ENCODE data around the gene SLC25A27. TPM values are rescaled to one million over a fixed set of nuclear protein-coding genes. Genes with fewer than 3 reads are reported as not detected.

SLC25A27 gene
- total RNA-seq (10 to 100 TPM in 4 of 5 donors, 1 to 10 TPM in 1; 6.7 to 55.8 (median 46.1) TPM), polyA plus RNA-seq (10 to 100 TPM in 1 of 3 donors, 1 to 10 TPM in 2; 1.6 to 35.3 (median 4.6) TPM)
- long read RNA-seq, donor 1, result 0 reads
- long read RNA-seq, donor 2, partial matches to known transcripts, result 7 of 7 reads
- long read RNA-seq, donor 2, other reads (novel, unspliced or antisense), result 0 of 7 reads
- long read RNA-seq, donor 3, result 0 reads
- long read RNA-seq, donor 4, result 0 reads
- long read RNA-seq, donor 5, result 0 reads
- long read RNA-seq, donor 6, partial matches to known transcripts, result 7 of 10 reads
- long read RNA-seq, donor 6, other reads (novel, unspliced or antisense), result 0 of 10 reads
- long read RNA-seq, donor 7, result 0 reads
- long read RNA-seq, donor 8, result 0 reads
- long read RNA-seq, donor 9, result 0 reads
- long read RNA-seq, donor 10, result 0 reads

GRCh38 chr6:46652603-46653438 is at the start of gene SLC25A27, which contains the start of gene CYP39A1:
SLC25A27 (plus strand) TSS chr6:46652975; CDS start chr6:46653193, 218 bp downstream.
CYP39A1 (minus strand) TSS chr6:46652818; CDS start chr6:46652582, 236 bp downstream.
- H3K9me3 ChIP-seq, result no peaks in the 10 kb centered on the region
- peak within 1 kb of the TSS; percentile 82 to 92 (median 86) for H3K27ac ChIP-seq
- intact Hi-C loops (cut with DNase I; ENCODE audit: low total_unique reads), result no loop called here
- peaks cover 0 to 9% (median 2%) of the 10 kb centered on the region in 4 donors for H3K36me3 ChIP-seq
- H3K4me3 ChIP-seq, result peak within 1 kb of the TSS; percentile 82 to 92 (median 88)
- DNase-seq, result peak; percentile 96 to 98
- H3K27me3 ChIP-seq, result no peaks in the 10 kb centered on the region
- TF ChIP-seq CTCF (IDR thresholded peaks at IDR 0.05) (no peak), EP300 (IDR thresholded peaks at IDR 0.05) (no peak), POLR2AphosphoS5 (IDR thresholded peaks at IDR 0.05) (peak in 1 of 3 donors; percentile 43), POLR2A (IDR thresholded peaks at IDR 0.05) (peak in 1 of 4 donors; percentile 14)
- H3K4me1 ChIP-seq, result peaks cover 0 to 37% (median 24%) of the 10 kb centered on the region in 4 donors
- 0 to 1% (median 0%) methylated on average over 28 to 72 of the region's 72 CpGs for WGBS, 5 donors

GRCh38 chr6:46605091-46605797 is 47.5 kb upstream of the SLC25A27 start:
- intact Hi-C loops (cut with DNase I; ENCODE audit: low total_unique reads), result no loop called here
- H3K9me3 ChIP-seq, result no peaks in the 10 kb centered on the region
- H3K27ac ChIP-seq, result no peak overlapping the region
- H3K4me1 ChIP-seq, result no peaks in the 10 kb centered on the region
- H3K27me3 ChIP-seq, result no peaks in the 10 kb centered on the region
- no peak for DNase-seq
- 84 to 93% (median 90%) methylated on average over 3 of the region's 3 CpGs for WGBS, 5 donors
- H3K4me3 ChIP-seq, result no peak overlapping the region
- TF ChIP-seq CTCF (IDR thresholded peaks at IDR 0.05) (no peak), POLR2A (IDR thresholded peaks at IDR 0.05) (no peak), EP300 (IDR thresholded peaks at IDR 0.05) (no peak), POLR2AphosphoS5 (IDR thresholded peaks at IDR 0.05) (no peak)
- no peaks in the 10 kb centered on the region for H3K36me3 ChIP-seq

GRCh38 chr6:46606338-46606737 is 46.4 kb upstream of the SLC25A27 start:
- no peak overlapping the region for H3K4me3 ChIP-seq
- intact Hi-C loops (cut with DNase I; ENCODE audit: low total_unique reads), result no loop called here
- WGBS, 5 donors, result 70 to 87% (median 76%) methylated on average over 3 of the region's 3 CpGs

More at GRCh38 chr6:46606338-46606737, 46.4 kb upstream of the SLC25A27 start:
- no peaks in the 10 kb centered on the region for H3K9me3 ChIP-seq
- no peak for TF ChIP-seq CTCF (IDR thresholded peaks at IDR 0.05)
- no peak for TF ChIP-seq POLR2AphosphoS5 (IDR thresholded peaks at IDR 0.05)
- no peak for TF ChIP-seq POLR2A (IDR thresholded peaks at IDR 0.05)
- TF ChIP-seq EP300 (IDR thresholded peaks at IDR 0.05), result no peak
- no peaks in the 10 kb centered on the region for H3K4me1 ChIP-seq
- H3K36me3 ChIP-seq, result no peaks in the 10 kb centered on the region
- DNase-seq, result peak in 1 of 2 donors; percentile 26
- H3K27me3 ChIP-seq, result no peaks in the 10 kb centered on the region
- no peak overlapping the region for H3K27ac ChIP-seq
